ENCODE measurements around the gene TXLNG.

- TF ChIP-seq CTCF (IDR thresholded peaks at IDR 0.05) (no peak), POLR2A (IDR thresholded peaks at IDR 0.05) (no peak)
Measured at GRCh38 chrX:16788477-16788876, 2.2 kb downstream of the TXLNG start.

Measured in testis (tissue), 2 donors.